Endothelial cell of umbilical vein (primary cell): Measurements from ENCODE around the gene TRIM39. TPM values are rescaled to one million over a fixed set of nuclear protein-coding genes. Genes with fewer than 3 reads are reported as not detected.

Experiments used
- BruUV-seq: library from RNA; stranded (reverse); fragments of 400-500 nt; replicated peaks from 2 replicates; lab custom pipeline; 2021; lab: Mats Ljungman, UMichigan
- CTCF ChIA-PET: fragments of 300-600, 350-600 bp; sonication (Branson Sonifier 250); formaldehyde crosslinking; loops from one replicate; lab custom pipeline; 2021; ENCODE audit warnings: antibody characterized with exemption, inconsistent platforms; lab: Charles Lee
- POLR2A ChIA-PET: fragments of 300-600, 350-600 bp; sonication (Branson Sonifier 250); formaldehyde crosslinking; loops from one replicate; lab custom pipeline; 2021; ENCODE audit warnings: antibody characterized with exemption, inconsistent platforms; lab: Charles Lee
- DNase-seq: peaks from one replicate; pipeline ENCODE4 v3.0.0-alpha.2; 2011; ENCODE audit warnings: low read depth, low spot score
- FAIRE-seq: peaks from 2 replicates; lab custom pipeline; 2011; peaks lifted over from hg19 to GRCh38; lab: Jason Lieb, UNC
- H2AFZ ChIP-seq: 2 replicates; pipeline ENCODE4 v1.6.0; 2012; ENCODE audit warnings: low read depth, low read length, control low read depth, inconsistent platforms
- H3K27ac ChIP-seq: 2 replicates; pipeline ENCODE4 v1.5.1; 2011; ENCODE audit warnings: low read depth, mild to moderate bottlenecking, control low read depth, low read length, moderate library complexity; ENCODE audit not compliant: insufficient read depth
- H3K27me3 ChIP-seq, 2 experiments: 2 replicates each; pipeline versions ENCODE4 v1.6.0 to v1.6.1; 2011; ENCODE audit warnings: low read length in 2 of 2, mixed read lengths in 1 of 2; ENCODE audit not compliant: control insufficient read depth in 2 of 2, insufficient read depth in 2 of 2
- H3K36me3 ChIP-seq, 2 experiments: 2 replicates in 1 of 2; 3 replicates in 1 of 2; pipeline ENCODE4 v1.5.1; 2011; ENCODE audit warnings: low read length in 2 of 2, mild to moderate bottlenecking in 1 of 2, moderate library complexity in 1 of 2; ENCODE audit not compliant: control insufficient read depth in 2 of 2, insufficient read depth in 2 of 2; ENCODE audit errors: extremely low read depth in 1 of 2
- H3K4me1 ChIP-seq: 3 replicates; pipeline ENCODE4 v1.5.1; 2011; ENCODE audit warnings: mild to moderate bottlenecking, low read length; ENCODE audit not compliant: control insufficient read depth, insufficient read depth; ENCODE audit errors: extremely low read depth
- H3K4me2 ChIP-seq: 2 replicates; pipeline ENCODE4 v1.6.1; 2011; ENCODE audit warnings: low read length, control low read depth, mixed read lengths; ENCODE audit not compliant: insufficient read depth
- H3K4me3 ChIP-seq, 3 experiments: fragments of 200-600 bp in 1 of 3; sonication (generic), shearing (Covaris generic) in 1 of 3; replicated peaks in 1 of 3; 2 replicates each; pipeline ENCODE4 v1.5.1; 2011 to 2016; ENCODE audit warnings: control low read depth in 3 of 3, low read length in 3 of 3, mild to moderate bottlenecking in 2 of 3, inconsistent platforms in 1 of 3, low read depth in 1 of 3, moderate library complexity in 1 of 3; ENCODE audit not compliant: insufficient read depth in 1 of 3
- H3K79me2 ChIP-seq: 2 replicates; pipeline ENCODE4 v1.6.0; 2012; ENCODE audit warnings: low read length, inconsistent platforms; ENCODE audit not compliant: control insufficient read depth, insufficient read depth
- H3K9ac ChIP-seq: replicated peaks from 2 replicates; pipeline ENCODE3; 2011; ENCODE audit warnings: low read length, control low read depth; ENCODE audit not compliant: insufficient read depth; ENCODE audit errors: extremely low read depth
- H3K9me1 ChIP-seq: replicated peaks from 3 replicates; pipeline ENCODE4 v1.6.0; 2011; ENCODE audit warnings: mild to moderate bottlenecking, low read length; ENCODE audit not compliant: control insufficient read depth, insufficient read depth; ENCODE audit errors: extremely low read depth
- H3K9me3 ChIP-seq: replicated peaks from 2 replicates; pipeline ENCODE4 v1.5.1; 2012; ENCODE audit warnings: low read length, inconsistent platforms; ENCODE audit not compliant: control insufficient read depth, insufficient read depth
- H4K20me1 ChIP-seq: replicated peaks from 2 replicates; pipeline ENCODE3; 2011; ENCODE audit warnings: mild to moderate bottlenecking, low read length; ENCODE audit not compliant: control insufficient read depth, insufficient read depth; ENCODE audit errors: extremely low read depth
- CTCF ChIP-seq, 2 donors: IDR thresholded peaks; 1 replicate in 1 of 2; 2 replicates in 1 of 2; pipeline ENCODE4 v1.5.1; 2011; ENCODE audit warnings: low read length in 2 of 2, mild to moderate bottlenecking in 2 of 2, moderate library complexity in 2 of 2, control low read depth in 1 of 2, inconsistent platforms in 1 of 2, low read depth in 1 of 2; ENCODE audit not compliant: insufficient read depth in 1 of 2; ENCODE audit errors: extremely low read depth in 1 of 2
- EZH2 ChIP-seq: IDR thresholded peaks from 2 replicates; pipeline ENCODE4 v1.6.1; 2012; ENCODE audit warnings: borderline replicate concordance, low read depth, mild to moderate bottlenecking, moderate library complexity, low read length, inconsistent platforms; ENCODE audit not compliant: severe bottlenecking
- FOS ChIP-seq: IDR thresholded peaks from 2 replicates; pipeline ENCODE4 v1.6.1; 2011; ENCODE audit warnings: mild to moderate bottlenecking, low read length, moderate library complexity, borderline replicate concordance; ENCODE audit not compliant: insufficient read depth
- GATA2 ChIP-seq: IDR thresholded peaks from 2 replicates; pipeline ENCODE4 v1.7.0; 2011; ENCODE audit warnings: low read depth, mild to moderate bottlenecking, moderate library complexity, mixed read lengths, low read length; ENCODE audit not compliant: insufficient read length, insufficient read depth
- JUN ChIP-seq: IDR thresholded peaks from 2 replicates; pipeline ENCODE4 v1.6.1; 2011; ENCODE audit warnings: borderline replicate concordance, low read depth; ENCODE audit not compliant: insufficient read length, insufficient read depth
- MAX ChIP-seq: IDR thresholded peaks from 2 replicates; pipeline ENCODE4 v1.6.1; 2011; ENCODE audit not compliant: insufficient read depth, insufficient read length
- MYC ChIP-seq: IDR thresholded peaks from one replicate; pipeline ENCODE4 v1.6.1; 2011; ENCODE audit warnings: mild to moderate bottlenecking, low read depth, low read length
- POLR2A ChIP-seq: IDR thresholded peaks from 2 replicates; pipeline ENCODE4 v1.6.1; 2012; ENCODE audit warnings: low read depth, mild to moderate bottlenecking, control low read depth, low read length
- POLR2AphosphoS5 ChIP-seq: IDR thresholded peaks from 2 replicates; pipeline ENCODE4 v1.6.1; 2012; ENCODE audit warnings: low read depth, mild to moderate bottlenecking, control low read depth, low read length, moderate library complexity; ENCODE audit not compliant: insufficient read depth
- dilution Hi-C: fragments of 300-500 bp; cut with MboI; formaldehyde crosslinking; loops from one replicate; pipeline ENCODE4 v1.15.0; 2019; ENCODE audit warnings: low sequenced_read_pairs; ENCODE audit not compliant: extremely low pct_ligation_motif_present
- intact Hi-C: fragments of 100-400 bp; cut with micrococcal nuclease; formaldehyde crosslinking; loops from one replicate; pipeline ENCODE4 v1.10.0; 2022
- polyA plus RNA-seq, 4 experiments: library from polyadenylated mRNA; depleted of rRNA in 3 of 4; stranded (reverse) in 3 of 4; unstranded in 1 of 4; fragments of >200 nt; gene quantifications; 2 replicates each; pipeline versions ENCODE4 v1.2.1 to v1.2.3, GENCODE V29; 2011 to 2012; ENCODE audit warnings: missing spikeins in 1 of 4
- total RNA-seq: library from RNA; stranded (reverse); gene quantifications from 2 replicates; pipeline ENCODE4 v1.2.3, GENCODE V29; 2021

The TRIM39 gene
- total and polyA plus RNA-seq, 2 donors (not counting 3 experiments of a cell fraction or from before 2014, with no cell fraction given): 5.6 to 13.1 TPM

GRCh38 chr6:30328397-30328796, 1.7 kb downstream of the TRIM39 start:
- FAIRE-seq (no peak), DNase-seq (no peak)
- Histone ChIP-seq H2AFZ (no peak overlapping the region), H3K9me1 (no peaks in the 10 kb centered on the region), H3K27me3 (no peaks in the 10 kb centered on the region), H3K27ac (no peak overlapping the region), H4K20me1 (no peaks in the 10 kb centered on the region), H3K79me2 (peaks cover 28% of the 10 kb centered on the region), H3K9me3 (no peaks in the 10 kb centered on the region), H3K4me3 (no peak overlapping the region), H3K9ac (no peak overlapping the region), H3K4me1 (peaks cover 24% of the 10 kb centered on the region), H3K4me2 (no peak overlapping the region), H3K36me3 (peaks cover 5 to 6% of the 10 kb centered on the region in 2 experiments)
- intact Hi-C loops: loop anchor here (5.0 kb wide), 1 partner anchor 261 kb away; the partner anchor contains the start of gene PPP1R11
- no peak for TF ChIP-seq POLR2AphosphoS5
- no peak for TF ChIP-seq FOS
- no peak for TF ChIP-seq CTCF (IDR thresholded peaks at IDR 0.05; ENCODE audit: extremely low read depth in 1 of 2, insufficient read depth in 1 of 2, low read depth in 1 of 2, low read length in 2 of 2)
- TF ChIP-seq MYC: no peak
- no peak for TF ChIP-seq JUN
- TF ChIP-seq GATA2: no peak
- no peak for TF ChIP-seq MAX
- TF ChIP-seq POLR2A: no peak
- no peak for TF ChIP-seq EZH2
- BruUV-seq: no TSS peak
- dilution Hi-C loops: no loop called here
- ChIA-PET CTCF (no interaction called here), POLR2A (no interaction called here)
